Liver (tissue), 3 donors: ENCODE measurements around the gene ZDHHC14.

Source experiments
- CTCF ChIP-seq: fragments of 150-350 bp; IDR thresholded peaks from 2 replicates; pipeline ENCODE4 v1.5.1; 2017; ENCODE audit warnings: improper control_type of control experiment, low read depth, low read length; ENCODE audit not compliant: missing input control
- EGR1 ChIP-seq, 2 donors: IDR thresholded peaks; 2 replicates each; pipeline ENCODE4 v1.6.1; 2016 to 2018; ENCODE audit warnings: antibody characterized with exemption in 2 of 2, low read depth in 2 of 2
- NR2F2 ChIP-seq: IDR thresholded peaks from 2 replicates; pipeline ENCODE4 v1.6.1; 2016; ENCODE audit warnings: antibody characterized with exemption
- RAD21 ChIP-seq, 2 donors: IDR thresholded peaks; 2 replicates each; pipeline ENCODE4 v1.6.1; 2016; ENCODE audit warnings: antibody characterized with exemption in 2 of 2, mild to moderate bottlenecking in 2 of 2
- TAF1 ChIP-seq: conservative IDR thresholded peaks from 2 replicates; pipeline ENCODE4 v1.6.1; 2016; ENCODE audit warnings: antibody characterized with exemption, mild to moderate bottlenecking
- TF ChIP-seq, protein P1 (sequence below): IDR thresholded peaks from 2 replicates; pipeline ENCODE4 v1.6.1; 2016; ENCODE audit warnings: antibody characterized with exemption, mild to moderate bottlenecking
- donor health status: healthy.
- donor health status: healthy.

DNA sequence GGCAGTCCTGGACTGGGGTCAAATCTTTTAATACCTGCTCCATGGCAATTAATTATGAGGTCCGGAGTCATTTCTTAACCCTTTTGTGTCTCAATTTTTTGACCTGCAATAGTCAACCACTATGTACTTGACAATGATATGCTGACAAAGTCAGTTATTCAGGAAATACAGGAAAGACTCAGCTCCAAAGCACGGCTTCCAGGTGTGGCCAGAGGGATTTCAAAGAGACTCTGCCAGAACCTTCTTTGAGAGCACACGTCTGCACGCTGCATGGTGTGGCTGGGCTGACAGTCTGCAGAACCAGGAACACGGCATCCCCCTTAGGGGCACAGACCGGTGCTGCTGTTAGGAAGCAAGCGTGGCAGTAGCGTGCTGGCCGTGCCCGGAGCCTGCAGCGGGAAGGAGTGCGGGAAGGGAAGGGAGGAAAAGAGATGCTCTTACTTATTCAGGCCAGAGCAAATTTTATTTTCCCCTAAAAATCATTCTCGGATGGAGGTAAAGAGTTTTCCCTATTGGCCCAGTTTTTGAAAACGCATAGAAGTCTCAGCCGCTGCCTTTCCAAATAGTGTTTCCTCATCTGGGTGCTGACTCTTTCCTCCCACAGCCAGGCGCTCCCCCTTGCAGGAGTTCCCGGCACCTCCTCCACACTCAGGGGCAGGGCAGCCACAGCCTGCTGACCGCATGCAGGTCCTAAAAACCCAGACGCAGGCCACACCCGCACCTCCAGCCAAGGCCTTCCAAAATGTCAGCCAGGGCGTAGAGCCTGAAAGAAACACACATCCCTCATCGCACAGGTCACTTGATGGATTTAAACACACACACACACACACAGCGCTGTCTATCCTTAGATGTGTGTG, 254.6 kb downstream of the ZDHHC14 start:
- TF ChIP-seq CTCF, result no peak
- no peak for TF ChIP-seq EGR1 (IDR thresholded peaks at IDR 0.05; ENCODE audit: low read depth in 2 of 2)
- TF ChIP-seq, protein P1, sequence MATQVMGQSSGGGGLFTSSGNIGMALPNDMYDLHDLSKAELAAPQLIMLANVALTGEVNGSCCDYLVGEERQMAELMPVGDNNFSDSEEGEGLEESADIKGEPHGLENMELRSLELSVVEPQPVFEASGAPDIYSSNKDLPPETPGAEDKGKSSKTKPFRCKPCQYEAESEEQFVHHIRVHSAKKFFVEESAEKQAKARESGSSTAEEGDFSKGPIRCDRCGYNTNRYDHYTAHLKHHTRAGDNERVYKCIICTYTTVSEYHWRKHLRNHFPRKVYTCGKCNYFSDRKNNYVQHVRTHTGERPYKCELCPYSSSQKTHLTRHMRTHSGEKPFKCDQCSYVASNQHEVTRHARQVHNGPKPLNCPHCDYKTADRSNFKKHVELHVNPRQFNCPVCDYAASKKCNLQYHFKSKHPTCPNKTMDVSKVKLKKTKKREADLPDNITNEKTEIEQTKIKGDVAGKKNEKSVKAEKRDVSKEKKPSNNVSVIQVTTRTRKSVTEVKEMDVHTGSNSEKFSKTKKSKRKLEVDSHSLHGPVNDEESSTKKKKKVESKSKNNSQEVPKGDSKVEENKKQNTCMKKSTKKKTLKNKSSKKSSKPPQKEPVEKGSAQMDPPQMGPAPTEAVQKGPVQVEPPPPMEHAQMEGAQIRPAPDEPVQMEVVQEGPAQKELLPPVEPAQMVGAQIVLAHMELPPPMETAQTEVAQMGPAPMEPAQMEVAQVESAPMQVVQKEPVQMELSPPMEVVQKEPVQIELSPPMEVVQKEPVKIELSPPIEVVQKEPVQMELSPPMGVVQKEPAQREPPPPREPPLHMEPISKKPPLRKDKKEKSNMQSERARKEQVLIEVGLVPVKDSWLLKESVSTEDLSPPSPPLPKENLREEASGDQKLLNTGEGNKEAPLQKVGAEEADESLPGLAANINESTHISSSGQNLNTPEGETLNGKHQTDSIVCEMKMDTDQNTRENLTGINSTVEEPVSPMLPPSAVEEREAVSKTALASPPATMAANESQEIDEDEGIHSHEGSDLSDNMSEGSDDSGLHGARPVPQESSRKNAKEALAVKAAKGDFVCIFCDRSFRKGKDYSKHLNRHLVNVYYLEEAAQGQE, result no peak
- no peak for TF ChIP-seq RAD21 (IDR thresholded peaks at IDR 0.05)
- TF ChIP-seq NR2F2, result no peak
- TF ChIP-seq TAF1, result no peak
